DOHH2 (cell line): Measurements from ENCODE around the gene COPA.

Experiments used
- H3F3A ChIP-seq: fragments of 200-600 bp; sonication (generic), shearing (Covaris generic); 2 replicates; pipeline ENCODE4 v1.6.0; 2016; ENCODE audit warnings: antibody characterized with exemption, mild to moderate bottlenecking; ENCODE audit not compliant: control insufficient read depth, insufficient read depth
- H3K27ac ChIP-seq: fragments of 200-600 bp; sonication (generic); 2 replicates; pipeline ENCODE4 v1.5.1; 2014; ENCODE audit warnings: low read depth, mild to moderate bottlenecking, low read length, moderate library complexity
- H3K27me3 ChIP-seq: fragments of 200-600 bp; sonication (generic); 2 replicates; pipeline ENCODE4 v1.6.1; 2014; ENCODE audit warnings: mild to moderate bottlenecking, low read length, mixed read lengths; ENCODE audit not compliant: control insufficient read depth
- H3K36me3 ChIP-seq: fragments of 200-600 bp; sonication (generic); 2 replicates; pipeline ENCODE4 v1.6.1; 2014; ENCODE audit warnings: mild to moderate bottlenecking, low read length, moderate library complexity, mixed read lengths; ENCODE audit not compliant: control insufficient read depth
- H3K4me1 ChIP-seq: fragments of 200-600 bp; sonication (generic); 2 replicates; pipeline ENCODE4 v1.6.1; 2014; ENCODE audit warnings: mild to moderate bottlenecking, low read length, mixed read lengths; ENCODE audit not compliant: control insufficient read depth
- H3K4me2 ChIP-seq: fragments of 200-600 bp; sonication (generic); 2 replicates; pipeline ENCODE4 v1.6.0; 2014; ENCODE audit warnings: mild to moderate bottlenecking, low read length, moderate library complexity
- H3K4me3 ChIP-seq: fragments of 200-600 bp; sonication (generic); 2 replicates; pipeline ENCODE4 v1.5.1; 2014; ENCODE audit warnings: mild to moderate bottlenecking, low read length, mixed read lengths
- H3K79me2 ChIP-seq: fragments of 200-600 bp; sonication (generic); 2 replicates; pipeline ENCODE4 v1.6.1; 2014; ENCODE audit warnings: mild to moderate bottlenecking, low read length, mixed read lengths; ENCODE audit not compliant: control insufficient read depth
- H3K9me2 ChIP-seq: fragments of 200-600 bp; sonication (generic); replicated peaks from 2 replicates; pipeline ENCODE4 v1.6.1; 2014; ENCODE audit warnings: mild to moderate bottlenecking, low read length, mixed read lengths; ENCODE audit not compliant: control insufficient read depth
- H3K9me3 ChIP-seq: fragments of 200-600 bp; sonication (generic); 2 replicates; pipeline ENCODE4 v1.6.1; 2014; ENCODE audit warnings: antibody characterized with exemption, low read length, mixed read lengths; ENCODE audit not compliant: control insufficient read depth, insufficient read depth
- H4K20me1 ChIP-seq: fragments of 200-600 bp; sonication (generic); 2 replicates; pipeline ENCODE4 v1.6.0; 2014; ENCODE audit warnings: low read depth, mild to moderate bottlenecking, antibody characterized with exemption, low read length, moderate library complexity; ENCODE audit not compliant: control insufficient read depth, insufficient read depth
- CTCF ChIP-seq: fragments of 200-600 bp; sonication (generic); IDR thresholded peaks from one replicate; pipeline ENCODE4 v1.5.1; 2014; ENCODE audit warnings: antibody characterized with exemption, mild to moderate bottlenecking, low read depth, low read length; ENCODE audit not compliant: poor library complexity, severe bottlenecking
- EZH2phosphoT487 ChIP-seq: fragments of 200-600 bp; sonication (generic); IDR thresholded peaks from 2 replicates; pipeline ENCODE4 v1.6.1; 2017; ENCODE audit warnings: borderline replicate concordance, mild to moderate bottlenecking, antibody characterized with exemption, low read length, moderate library complexity, mixed read lengths

Gene COPA

DNA sequence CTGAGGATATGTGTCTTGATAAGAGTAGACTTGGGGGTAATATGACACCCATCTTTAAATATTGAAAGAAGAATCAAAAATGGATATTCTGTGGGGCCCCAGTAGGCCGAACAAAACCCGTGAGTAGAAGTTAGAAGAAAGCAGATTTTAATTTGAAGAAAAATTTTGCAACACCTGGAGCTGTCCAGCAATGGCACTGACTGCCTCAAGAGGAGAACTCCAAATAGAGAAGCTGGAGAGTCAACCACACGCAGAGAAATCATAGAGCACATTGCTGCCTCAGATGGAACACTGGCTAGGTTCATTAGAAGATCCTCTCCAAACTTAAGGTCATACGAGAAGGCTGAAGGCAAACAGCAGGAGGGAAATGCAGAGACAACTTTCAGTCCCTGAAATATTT, 30.6 kb upstream of the COPA start:
- peaks cover 16% of the 10 kb centered on the region for H3K4me1 ChIP-seq
- H3K79me2 ChIP-seq, result no peaks in the 10 kb centered on the region
- TF ChIP-seq CTCF (no peak), EZH2phosphoT487 (no peak)
- no peak overlapping the region for H3K4me2 ChIP-seq
- H3K27ac ChIP-seq, result no peak overlapping the region
- H3K36me3 ChIP-seq, result no peaks in the 10 kb centered on the region
- H3F3A ChIP-seq, result no peaks in the 10 kb centered on the region
- H4K20me1 ChIP-seq, result no peaks in the 10 kb centered on the region
- no peak overlapping the region for H3K4me3 ChIP-seq
- H3K9me2 ChIP-seq, result no peaks in the 10 kb centered on the region
- no peaks in the 10 kb centered on the region for H3K9me3 ChIP-seq
- peaks cover 7% of the 10 kb centered on the region; the same call in 1 of the 2 replicates for H3K27me3 ChIP-seq

DNA sequence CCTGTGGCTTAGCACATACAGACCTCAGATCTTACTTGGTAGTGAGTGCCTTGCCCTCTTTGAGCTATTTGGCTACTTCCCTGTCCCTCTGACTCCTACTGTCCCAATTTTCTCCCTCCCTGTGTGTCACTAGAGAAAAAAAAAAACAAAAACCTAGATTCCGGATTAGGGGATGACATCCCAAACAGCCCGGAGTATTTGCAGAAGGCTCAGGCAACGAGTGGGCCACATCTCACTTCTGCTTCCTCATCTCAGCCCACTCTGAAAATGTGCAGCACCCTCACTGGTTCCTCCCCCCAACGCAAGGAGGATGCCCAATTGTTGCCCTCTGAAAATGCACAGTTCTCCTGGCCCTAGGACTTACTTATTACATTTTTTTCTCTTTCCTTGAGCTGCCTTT, 28.7 kb upstream of the COPA start:
- no peaks in the 10 kb centered on the region for H3K36me3 ChIP-seq
- H4K20me1 ChIP-seq, result no peaks in the 10 kb centered on the region
- H3K9me2 ChIP-seq, result no peaks in the 10 kb centered on the region
- H3K79me2 ChIP-seq, result no peaks in the 10 kb centered on the region
- H3K4me3 ChIP-seq, result no peak overlapping the region
- peaks cover 16% of the 10 kb centered on the region for H3K4me1 ChIP-seq
- no peak overlapping the region for H3K27ac ChIP-seq
- no peaks in the 10 kb centered on the region for H3K9me3 ChIP-seq
- no peaks in the 10 kb centered on the region for H3F3A ChIP-seq
- TF ChIP-seq CTCF, result no peak
- no peak for TF ChIP-seq EZH2phosphoT487
- peaks cover 20% of the 10 kb centered on the region for H3K27me3 ChIP-seq
- H3K4me2 ChIP-seq, result no peak overlapping the region

DNA sequence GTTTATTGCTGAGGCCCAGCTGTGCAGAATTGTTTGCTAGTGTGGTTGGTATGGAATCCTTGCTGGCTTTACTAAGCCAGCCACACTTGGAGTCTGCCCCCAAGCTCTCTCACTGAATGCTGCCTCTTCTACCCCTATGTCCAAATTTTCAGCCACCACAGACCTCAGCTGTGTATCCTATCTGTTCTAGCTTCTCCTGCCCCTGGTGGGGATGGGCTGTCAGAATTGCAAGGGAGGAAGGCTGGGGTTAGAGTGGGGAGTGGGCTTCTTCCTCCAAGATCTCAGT, 28.2 kb upstream of the COPA start:
- H3K9me3 ChIP-seq, result no peaks in the 10 kb centered on the region
- no peaks in the 10 kb centered on the region for H4K20me1 ChIP-seq
- H3K9me2 ChIP-seq, result no peaks in the 10 kb centered on the region
- no peak overlapping the region for H3K27ac ChIP-seq
- H3K36me3 ChIP-seq, result no peaks in the 10 kb centered on the region
- H3K4me2 ChIP-seq, result no peak overlapping the region
- TF ChIP-seq EZH2phosphoT487 (no peak), CTCF (no peak)
- H3K79me2 ChIP-seq, result no peaks in the 10 kb centered on the region
- peaks cover 14% of the 10 kb centered on the region for H3K4me1 ChIP-seq
- H3K27me3 ChIP-seq, result peaks cover 20% of the 10 kb centered on the region
- no peak overlapping the region for H3K4me3 ChIP-seq
- no peaks in the 10 kb centered on the region for H3F3A ChIP-seq
